Activated naive CD4-positive, alpha-beta T cell treated with anti-CD3 and anti-CD28 coated beads for 36 hours (primary cell): ENCODE data around the gene FLT1. TPM values are rescaled to one million over a fixed set of nuclear protein-coding genes. Genes with fewer than 3 reads are reported as not detected.

ENCODE experiments used
- CTCF ChIA-PET: fragments of 350-600 bp; sonication (Branson Sonifier 250); formaldehyde crosslinking; loops from one replicate; lab custom pipeline; 2021; ENCODE audit warnings: antibody characterized with exemption; lab: Charles Lee
- DNase-seq: peaks from one replicate; pipeline ENCODE4 v3.0.0-alpha.2; 2020
- H3K27ac Mint-ChIP-seq: one replicate; pipeline ENCODE4 v1.8.0; 2021; ENCODE audit warnings: mild to moderate bottlenecking, mixed read lengths
- H3K27me3 Mint-ChIP-seq: one replicate; pipeline ENCODE4 v1.8.0; 2021; ENCODE audit warnings: low read depth, mixed read lengths
- H3K36me3 Mint-ChIP-seq: one replicate; pipeline ENCODE4 v1.8.0; 2021; ENCODE audit warnings: low read depth, mixed read lengths
- H3K4me1 Mint-ChIP-seq: one replicate; pipeline ENCODE4 v1.8.0; 2021; ENCODE audit warnings: low read depth, mixed read lengths
- H3K4me3 Mint-ChIP-seq: one replicate; pipeline ENCODE4 v1.8.0; 2021; ENCODE audit warnings: mild to moderate bottlenecking, moderate library complexity, mixed read lengths
- H3K9me3 Mint-ChIP-seq: one replicate; pipeline ENCODE4 v1.8.0; 2021; ENCODE audit warnings: mixed read lengths
- intact Hi-C: fragments of 100-400 bp; cut with micrococcal nuclease; formaldehyde crosslinking; loops from one replicate; pipeline ENCODE4 v1.15.1; 2023
- total RNA-seq, 2 experiments: library from RNA; stranded (reverse); gene quantifications; one replicate each; pipeline ENCODE4 v1.2.3, GENCODE V29; 2021

Gene FLT1
- total RNA-seq, 2 experiments from 2014 or later, result 21.8 to 21.9 TPM

DNA sequence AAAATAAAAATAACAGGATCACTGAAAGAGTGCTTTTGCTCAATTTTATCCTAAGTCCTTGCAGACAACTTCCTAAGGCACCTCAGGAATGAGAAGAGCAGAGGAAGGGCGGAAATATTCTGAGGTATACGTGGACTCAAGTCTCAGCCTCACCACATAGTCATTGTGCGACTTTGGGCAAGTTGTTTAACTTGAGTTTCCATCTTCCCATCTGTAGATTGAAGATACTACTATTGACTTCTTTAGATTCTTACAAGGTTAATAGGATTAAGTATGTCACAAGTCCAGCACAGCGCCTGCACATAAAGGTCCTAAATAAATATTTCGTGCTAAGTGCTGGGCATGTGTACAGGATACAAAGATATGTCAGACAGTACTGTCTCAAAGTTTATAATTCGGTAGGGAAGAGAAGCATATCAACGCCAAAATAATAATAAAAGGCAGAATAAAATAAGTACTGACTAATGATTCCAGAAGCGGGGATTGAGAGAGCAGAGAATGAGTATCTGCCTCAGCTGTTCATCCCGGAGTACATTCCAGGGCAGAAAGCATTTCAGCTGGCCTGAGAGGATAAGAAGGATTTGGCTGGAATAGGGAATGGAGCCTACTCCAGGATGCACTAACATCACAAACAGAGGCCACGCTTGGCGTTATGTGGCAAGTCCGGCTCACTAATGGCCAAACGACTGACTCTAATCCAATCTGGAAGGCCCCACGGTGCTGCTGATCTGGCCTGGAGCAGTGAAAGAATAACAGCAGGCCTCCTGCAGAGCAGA lies 139.7 kb downstream of the FLT1 start:
- Mint-ChIP-seq H3K9me3 (no peaks in the 10 kb centered on the region), H3K4me1 (peaks cover 25% of the 10 kb centered on the region), H3K36me3 (no peaks in the 10 kb centered on the region), H3K27me3 (no peaks in the 10 kb centered on the region), H3K4me3 (no peak overlapping the region), H3K27ac (no peak overlapping the region)
- no peak for DNase-seq
- CTCF ChIA-PET, result no interaction called here
- intact Hi-C loops, result no loop called here

DNA sequence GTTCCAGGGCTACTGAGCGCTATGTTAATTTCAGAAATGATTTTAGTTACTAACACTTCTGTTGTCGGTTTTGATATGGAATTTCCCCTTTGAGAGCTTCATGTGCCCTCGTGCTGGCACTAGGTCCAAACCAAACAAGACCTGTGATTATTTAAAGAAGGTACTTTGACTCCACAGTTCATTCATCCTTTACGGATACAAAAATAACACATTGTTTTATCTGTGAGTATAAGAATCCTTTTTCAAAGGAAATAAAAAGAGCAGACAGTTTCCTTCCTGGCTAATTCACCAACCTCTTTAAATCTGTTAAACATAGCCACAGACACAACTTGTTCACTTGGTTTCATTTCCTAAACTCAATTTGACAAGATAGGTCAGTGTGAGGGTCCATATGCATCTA lies 141.2 kb downstream of the FLT1 start:
- CTCF ChIA-PET, result no interaction called here
- Mint-ChIP-seq H3K9me3 (no peaks in the 10 kb centered on the region), H3K27ac (no peak overlapping the region), H3K36me3 (no peaks in the 10 kb centered on the region), H3K27me3 (no peaks in the 10 kb centered on the region), H3K4me3 (no peak overlapping the region), H3K4me1 (peaks cover 24% of the 10 kb centered on the region)
- DNase-seq, result no peak
- intact Hi-C loops, result no loop called here

DNA sequence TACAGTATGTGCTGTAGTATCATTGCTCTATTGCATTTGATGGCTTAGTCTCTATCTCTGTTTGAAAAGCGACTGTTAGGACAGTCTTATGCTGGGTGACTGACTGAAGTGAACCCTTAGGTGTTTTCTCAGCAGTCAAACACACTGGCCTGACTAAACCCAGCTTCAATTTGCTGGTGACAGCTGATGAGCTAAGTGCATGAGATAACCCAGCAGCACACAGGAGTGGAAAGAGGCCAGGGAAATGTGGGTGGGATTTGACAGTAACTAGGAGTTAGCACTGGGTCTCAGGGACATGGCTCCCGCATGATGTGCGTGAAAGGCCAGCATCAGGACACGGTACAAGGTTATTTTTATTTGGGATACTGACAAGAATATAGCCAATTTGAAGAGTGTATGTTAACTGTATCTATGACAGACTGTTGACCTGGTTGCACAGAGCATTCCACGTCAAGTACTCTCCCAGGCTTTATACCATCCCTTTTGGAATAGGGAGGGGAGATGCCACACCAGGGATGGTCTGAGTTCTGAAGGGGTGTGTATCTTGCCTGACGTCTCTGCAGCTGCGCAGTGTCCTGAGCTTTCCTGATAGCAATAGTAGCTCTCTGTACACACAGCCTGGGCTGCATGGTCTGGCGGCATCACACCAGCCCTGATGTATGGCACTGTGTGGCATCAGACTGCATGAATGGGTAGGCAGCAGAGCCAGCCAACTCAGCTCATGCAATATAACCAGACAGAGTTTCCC lies 144.8 kb downstream of the FLT1 start:
- H3K9me3 Mint-ChIP-seq, result no peaks in the 10 kb centered on the region
- H3K4me1 Mint-ChIP-seq, result peaks cover 15% of the 10 kb centered on the region
- intact Hi-C loops, result no loop called here
- CTCF ChIA-PET, result no interaction called here
- H3K27me3 Mint-ChIP-seq, result no peaks in the 10 kb centered on the region
- H3K36me3 Mint-ChIP-seq, result no peaks in the 10 kb centered on the region
- H3K4me3 Mint-ChIP-seq, result no peak overlapping the region
- no peak overlapping the region for H3K27ac Mint-ChIP-seq
- no peak for DNase-seq

DNA sequence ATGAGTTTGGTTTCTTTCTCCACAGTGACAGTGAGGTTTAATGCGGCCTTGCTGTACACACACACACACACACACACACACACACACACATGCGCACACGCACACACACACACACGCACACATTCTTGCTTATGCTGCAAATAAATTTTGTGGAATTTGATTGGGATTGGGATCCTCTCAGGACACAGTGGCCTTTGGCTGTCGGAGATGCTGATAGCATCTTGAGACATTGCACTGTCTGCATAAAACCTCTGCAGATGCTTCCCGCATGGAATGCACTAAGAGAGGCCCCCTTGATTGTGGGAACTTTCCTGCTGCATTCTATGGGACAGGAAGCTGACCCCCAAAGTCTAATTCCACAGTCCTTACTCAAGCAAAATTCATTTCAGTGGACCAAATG lies 145.6 kb downstream of the FLT1 start:
- Mint-ChIP-seq H3K9me3 (no peaks in the 10 kb centered on the region), H3K27me3 (no peaks in the 10 kb centered on the region), H3K4me3 (no peak overlapping the region), H3K4me1 (peaks cover 15% of the 10 kb centered on the region), H3K27ac (no peak overlapping the region), H3K36me3 (no peaks in the 10 kb centered on the region)
- DNase-seq, result no peak
- CTCF ChIA-PET, result no interaction called here
- intact Hi-C loops, result no loop called here

DNA sequence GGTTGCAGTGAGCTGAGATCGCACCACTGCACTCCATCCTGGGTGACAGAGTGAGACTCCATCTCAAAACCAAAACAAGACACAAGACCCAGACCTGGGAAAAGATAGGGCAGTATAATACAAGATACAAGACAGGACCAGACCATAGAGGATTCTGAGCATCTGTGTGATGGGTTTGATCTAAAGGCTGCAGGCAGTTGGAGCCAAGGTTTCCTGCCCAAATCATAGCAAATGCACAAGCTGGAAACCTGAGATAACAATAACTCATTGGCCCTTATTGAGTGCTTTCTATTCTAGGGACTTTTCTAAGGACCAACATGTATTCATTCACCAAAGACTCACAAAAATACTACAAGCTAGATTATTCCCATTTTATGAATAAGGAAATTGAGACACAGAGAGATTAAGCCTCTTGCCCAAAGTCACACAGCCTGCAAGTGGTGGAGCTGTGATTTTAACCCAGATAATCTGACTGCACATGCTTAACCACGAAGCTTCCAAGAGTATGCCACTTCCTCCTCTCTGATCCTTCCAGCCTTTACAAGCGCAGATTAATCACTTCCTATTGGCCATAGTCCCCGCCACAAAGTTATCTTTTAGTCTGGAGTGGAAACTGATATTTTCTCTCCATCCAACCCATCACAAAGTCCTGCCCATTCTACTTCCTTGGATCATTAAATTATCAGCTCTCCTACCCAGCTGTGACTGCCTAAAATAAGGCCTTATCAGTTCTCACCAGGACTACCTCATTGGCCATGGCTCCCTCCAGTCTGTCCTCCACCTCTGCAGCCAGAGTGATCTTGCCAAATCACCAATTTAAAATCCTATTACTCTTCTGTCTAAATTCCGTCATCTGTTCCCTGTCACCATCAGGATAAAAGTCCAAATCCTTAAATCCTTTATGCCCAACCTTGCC lies 147.2 kb downstream of the FLT1 start:
- H3K4me1 Mint-ChIP-seq, result peaks cover 11% of the 10 kb centered on the region
- CTCF ChIA-PET, result no interaction called here
- H3K36me3 Mint-ChIP-seq, result peaks cover 1% of the 10 kb centered on the region
- intact Hi-C loops, result no loop called here
- H3K27ac Mint-ChIP-seq, result no peak overlapping the region
- no peaks in the 10 kb centered on the region for H3K9me3 Mint-ChIP-seq
- H3K4me3 Mint-ChIP-seq, result no peak overlapping the region
- H3K27me3 Mint-ChIP-seq, result peaks cover 2% of the 10 kb centered on the region
- no peak for DNase-seq

DNA sequence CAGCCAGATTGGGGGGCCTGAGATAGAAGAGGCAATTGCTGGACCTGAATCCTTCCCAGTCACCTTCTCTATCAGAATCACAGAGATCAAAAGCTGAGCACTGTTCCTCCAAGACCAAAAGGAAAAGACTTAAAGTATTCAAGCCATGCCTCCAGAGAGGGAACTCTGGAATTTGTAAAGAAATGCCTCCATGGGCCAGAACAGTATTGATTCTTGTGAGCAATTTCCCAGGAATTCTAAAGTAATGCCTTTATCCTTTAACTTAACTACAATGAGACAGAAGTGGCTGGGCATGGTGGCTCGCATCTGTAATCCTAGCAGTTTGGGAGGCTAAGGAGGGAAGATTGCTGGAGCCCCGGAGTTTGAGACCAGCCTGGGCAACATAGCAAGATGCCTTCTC lies 148.8 kb downstream of the FLT1 start:
- Mint-ChIP-seq H3K36me3 (peaks cover 1% of the 10 kb centered on the region), H3K9me3 (no peaks in the 10 kb centered on the region), H3K4me3 (no peak overlapping the region), H3K4me1 (peaks cover 11% of the 10 kb centered on the region), H3K27me3 (peaks cover 2% of the 10 kb centered on the region), H3K27ac (no peak overlapping the region)
- intact Hi-C loops, result no loop called here
- DNase-seq, result no peak
- CTCF ChIA-PET, result no interaction called here

DNA sequence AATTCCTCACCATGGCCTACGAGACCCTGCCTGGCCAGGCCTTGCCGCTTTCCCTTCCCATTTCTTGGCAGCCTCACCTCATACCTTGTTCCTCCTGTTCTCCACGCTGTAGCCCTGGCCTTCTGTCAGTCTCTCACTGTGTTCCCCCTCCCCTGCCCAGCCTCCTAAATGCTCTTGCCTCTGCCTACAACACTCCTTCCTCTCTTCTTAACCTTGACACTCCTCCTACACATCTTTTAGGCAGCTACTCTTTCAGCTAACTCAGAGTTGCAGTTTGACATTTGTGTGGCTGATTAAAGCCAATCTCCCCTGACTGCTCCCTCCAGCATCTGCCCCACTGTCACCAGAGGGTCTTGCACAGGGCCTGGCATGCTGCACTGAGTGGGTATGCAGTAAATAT lies 150.8 kb downstream of the FLT1 start:
- DNase-seq, result no peak
- Mint-ChIP-seq H3K9me3 (no peaks in the 10 kb centered on the region), H3K36me3 (peaks cover 1% of the 10 kb centered on the region), H3K4me3 (no peak overlapping the region), H3K27me3 (peaks cover 2% of the 10 kb centered on the region), H3K27ac (no peak overlapping the region), H3K4me1 (peaks cover 13% of the 10 kb centered on the region)
- intact Hi-C loops, result no loop called here
- CTCF ChIA-PET, result no interaction called here

DNA sequence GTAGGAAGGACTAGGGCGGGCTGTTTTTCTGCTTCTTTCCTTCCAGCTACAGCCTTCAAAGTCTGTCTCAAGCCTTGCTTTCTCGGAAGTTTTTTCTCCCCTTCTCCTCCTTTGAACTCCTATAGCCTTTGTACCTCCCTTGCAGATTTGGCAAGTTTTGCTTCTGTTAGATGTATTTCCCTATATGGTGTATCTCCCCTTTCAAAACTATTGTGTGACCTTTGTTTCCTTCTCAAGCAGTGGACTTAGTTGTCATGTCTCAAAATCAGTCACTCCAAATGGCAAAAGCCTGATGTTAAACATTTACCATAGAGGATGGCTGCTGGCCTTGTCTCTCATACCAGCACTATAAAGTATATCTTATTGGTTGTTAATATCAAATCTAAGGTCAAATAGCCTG lies 152.7 kb downstream of the FLT1 start:
- Mint-ChIP-seq H3K36me3 (peaks cover 1% of the 10 kb centered on the region), H3K27ac (no peak overlapping the region), H3K4me3 (no peak overlapping the region), H3K9me3 (no peaks in the 10 kb centered on the region), H3K4me1 (peaks cover 3% of the 10 kb centered on the region), H3K27me3 (peaks cover 2% of the 10 kb centered on the region)
- intact Hi-C loops, result no loop called here
- CTCF ChIA-PET, result interaction anchor here (1.1 kb wide), 1 partner anchor 16 kb away, joined by 3 read pairs; no protein-coding TSS in a partner anchor
- no peak for DNase-seq

DNA sequence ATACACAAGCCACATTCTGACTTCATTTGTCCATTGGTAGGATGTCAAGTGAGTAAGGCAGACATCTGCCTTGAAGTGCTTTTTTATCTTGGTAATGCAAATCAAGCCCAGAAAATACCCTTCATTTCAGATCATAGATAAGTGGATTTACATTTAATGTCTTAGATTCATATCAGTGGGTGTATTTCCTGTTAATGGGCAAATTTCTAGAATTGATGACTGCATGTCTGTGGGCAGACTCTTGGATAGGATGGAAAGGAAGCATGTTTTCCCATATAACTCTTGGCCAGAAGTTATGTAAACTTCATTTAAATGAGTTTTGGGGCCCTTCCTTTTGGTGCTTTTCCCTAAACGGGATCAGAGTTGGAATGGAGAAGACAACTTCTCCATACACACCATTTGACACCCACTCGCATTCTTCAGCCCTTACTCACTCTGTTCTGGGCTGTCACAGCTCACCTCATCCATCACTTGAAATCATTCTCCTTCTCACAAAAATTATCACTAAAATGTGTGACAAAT lies 154.6 kb downstream of the FLT1 start:
- no peak overlapping the region for H3K4me3 Mint-ChIP-seq
- DNase-seq, result no peak
- no peaks in the 10 kb centered on the region for H3K9me3 Mint-ChIP-seq
- peaks cover 1% of the 10 kb centered on the region for H3K36me3 Mint-ChIP-seq
- H3K27ac Mint-ChIP-seq, result no peak overlapping the region
- H3K27me3 Mint-ChIP-seq, result peaks cover 2% of the 10 kb centered on the region
- peaks cover 2% of the 10 kb centered on the region for H3K4me1 Mint-ChIP-seq
- CTCF ChIA-PET, result interaction anchor here (0.6 kb wide), 1 partner anchor 39 kb away, joined by 3 read pairs; no protein-coding TSS in a partner anchor
- intact Hi-C loops, result no loop called here

DNA sequence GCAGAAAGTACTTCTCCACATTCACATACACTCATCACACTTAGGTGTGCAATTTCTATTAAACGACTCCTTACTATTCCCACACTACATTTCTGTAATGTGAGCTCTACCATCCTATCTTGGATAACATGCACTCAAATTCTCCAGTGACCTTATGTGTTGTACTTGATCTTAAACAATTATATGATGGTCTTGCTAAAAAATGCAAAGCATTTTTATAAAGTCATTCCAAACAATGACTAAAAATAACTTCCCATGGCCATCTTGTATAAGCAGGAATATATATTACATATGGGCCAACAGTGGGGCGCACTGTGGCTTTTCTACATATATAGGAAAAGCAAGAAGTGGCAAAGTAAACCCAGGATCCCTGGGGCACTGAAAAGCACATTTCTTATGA lies 155.5 kb downstream of the FLT1 start:
- peaks cover 2% of the 10 kb centered on the region for H3K27me3 Mint-ChIP-seq
- peaks cover 2% of the 10 kb centered on the region for H3K4me1 Mint-ChIP-seq
- H3K27ac Mint-ChIP-seq, result no peak overlapping the region
- CTCF ChIA-PET, result no interaction called here
- no peak overlapping the region for H3K4me3 Mint-ChIP-seq
- no peaks in the 10 kb centered on the region for H3K9me3 Mint-ChIP-seq
- H3K36me3 Mint-ChIP-seq, result peaks cover 1% of the 10 kb centered on the region
- intact Hi-C loops, result no loop called here
- DNase-seq, result no peak

DNA sequence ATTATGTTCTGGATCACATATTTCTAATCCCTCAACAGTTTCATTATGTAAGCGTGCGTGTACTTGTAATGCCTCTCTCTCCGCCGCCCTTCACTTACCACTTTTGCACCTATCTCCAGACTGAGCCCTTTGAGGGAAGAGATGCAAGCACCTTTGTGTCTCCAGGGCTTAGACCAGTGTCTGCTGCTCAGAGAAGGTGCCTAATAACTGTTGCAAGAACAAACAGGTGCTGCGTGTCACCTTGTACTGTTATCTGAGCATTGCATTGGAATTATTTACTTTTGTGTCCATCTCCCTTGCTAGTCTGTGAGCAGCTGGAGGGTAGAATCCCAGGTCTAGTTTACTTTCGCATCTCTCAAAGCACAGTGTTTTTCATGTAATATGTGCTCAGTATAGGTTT lies 156.2 kb downstream of the FLT1 start:
- intact Hi-C loops, result no loop called here

DNA sequence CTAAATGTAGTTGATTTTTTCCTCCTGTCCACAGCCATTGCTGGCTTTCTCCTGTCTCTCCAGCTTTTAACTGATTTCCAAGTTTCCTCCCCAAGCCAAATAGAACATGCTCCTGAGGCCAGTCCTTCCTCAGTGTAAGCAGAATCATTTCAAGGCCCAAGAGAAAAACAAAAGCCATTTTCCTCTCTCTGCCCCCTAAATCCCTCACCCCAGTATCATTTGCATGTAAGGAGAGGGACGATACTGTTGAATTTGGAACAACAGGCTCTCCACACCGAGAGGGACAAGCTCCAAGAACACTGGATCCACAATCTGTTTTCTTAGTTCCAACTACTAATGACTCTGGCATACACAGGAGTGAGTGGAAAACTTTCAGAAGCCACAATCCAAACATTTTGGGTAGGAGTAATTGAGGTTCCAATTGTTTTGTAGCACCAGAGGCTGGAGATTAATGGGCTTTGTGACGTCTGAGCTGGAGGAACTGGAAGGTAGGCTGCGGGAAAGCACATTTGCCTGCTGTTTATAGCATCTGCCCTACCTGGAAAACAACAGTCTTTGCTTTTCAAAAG lies 156.8 kb downstream of the FLT1 start:
- CTCF ChIA-PET, result interaction anchor here (0.7 kb wide), 1 partner anchor 24 kb away, joined by 3 read pairs; no protein-coding TSS in a partner anchor
- Mint-ChIP-seq H3K36me3 (no peaks in the 10 kb centered on the region), H3K9me3 (no peaks in the 10 kb centered on the region)

More for the DNA sequence above, 156.2 kb downstream of the FLT1 start:
- no peaks in the 10 kb centered on the region for H3K9me3 Mint-ChIP-seq
- CTCF ChIA-PET, result no interaction called here
- no peak for DNase-seq
- H3K36me3 Mint-ChIP-seq, result no peaks in the 10 kb centered on the region
- no peak overlapping the region for H3K4me3 Mint-ChIP-seq
- H3K27me3 Mint-ChIP-seq, result peaks cover under 1% of the 10 kb centered on the region
- no peak overlapping the region for H3K27ac Mint-ChIP-seq
- peaks cover 2% of the 10 kb centered on the region for H3K4me1 Mint-ChIP-seq

More for the DNA sequence above, 156.8 kb downstream of the FLT1 start:
- H3K4me3 Mint-ChIP-seq, result no peak overlapping the region
- no peaks in the 10 kb centered on the region for H3K27me3 Mint-ChIP-seq
- H3K27ac Mint-ChIP-seq, result no peak overlapping the region
- peaks cover 2% of the 10 kb centered on the region for H3K4me1 Mint-ChIP-seq
- intact Hi-C loops, result no loop called here
- no peak for DNase-seq
